HFFc6 (cell line): ENCODE measurements around the gene C12orf56. TPM values are rescaled to one million over a fixed set of nuclear protein-coding genes. Genes with fewer than 3 reads are reported as not detected.
A peak's percentile ranks its signal among the peaks of the same experiment; 100 is the strongest.

Experiments
- DNase-seq: peaks from one replicate; pipeline ENCODE4 v3.0.0-alpha.2; 2018
- H3K27ac Mint-ChIP-seq: 2 replicates; pipeline ENCODE4 v1.8.0; 2020; ENCODE audit warnings: mild to moderate bottlenecking, mixed read lengths
- H3K27me3 Mint-ChIP-seq: 2 replicates; pipeline ENCODE4 v1.8.0; 2021; ENCODE audit warnings: mild to moderate bottlenecking, moderate library complexity, mixed read lengths; ENCODE audit not compliant: insufficient read depth
- H3K36me3 Mint-ChIP-seq: 2 replicates; pipeline ENCODE4 v1.8.0; 2021; ENCODE audit warnings: low read depth, mixed read lengths
- H3K4me1 Mint-ChIP-seq: 2 replicates; pipeline ENCODE4 v1.8.0; 2020; ENCODE audit warnings: low read depth, mixed read lengths
- H3K4me3 Mint-ChIP-seq: 2 replicates; pipeline ENCODE4 v1.8.0; 2020; ENCODE audit warnings: mild to moderate bottlenecking, moderate library complexity, mixed read lengths
- H3K9me3 Mint-ChIP-seq: 2 replicates; pipeline ENCODE4 v1.8.0; 2020; ENCODE audit warnings: mild to moderate bottlenecking, mixed read lengths
- total RNA-seq, 6 experiments: library from RNA; stranded (reverse); fragmentation: NEBNext Ultra II Directional; extraction: Animal tissue kit (Norgen Biotek cat#: 25700); gene quantifications; 2 replicates in 1 of 6; 3 replicates in 5 of 6; pipeline ENCODE4 v1.2.3, GENCODE V29; 2021
- TF ChIP-seq, protein P1 (sequence below): fragments of 200-600 bp; sonication (generic); IDR thresholded peaks from 2 replicates; pipeline ENCODE4 v1.5.0; 2021; ENCODE audit warnings: antibody characterized with exemption, mild to moderate bottlenecking

C12orf56 gene
- total RNA-seq, 6 experiments from 2014 or later = not detected

GRCh38 chr12:64428956-64429355 lies 38.4 kb upstream of the C12orf56 start:
- Mint-ChIP-seq H3K9me3 (no peaks in the 10 kb centered on the region), H3K4me3 (no peak overlapping the region), H3K4me1 (peaks cover 23% of the 10 kb centered on the region), H3K36me3 (peaks cover 69% of the 10 kb centered on the region), H3K27ac (no peak overlapping the region), H3K27me3 (peaks cover 1% of the 10 kb centered on the region; the same call in 1 of the 2 replicates)
- no peak for DNase-seq
- TF ChIP-seq, protein P1, sequence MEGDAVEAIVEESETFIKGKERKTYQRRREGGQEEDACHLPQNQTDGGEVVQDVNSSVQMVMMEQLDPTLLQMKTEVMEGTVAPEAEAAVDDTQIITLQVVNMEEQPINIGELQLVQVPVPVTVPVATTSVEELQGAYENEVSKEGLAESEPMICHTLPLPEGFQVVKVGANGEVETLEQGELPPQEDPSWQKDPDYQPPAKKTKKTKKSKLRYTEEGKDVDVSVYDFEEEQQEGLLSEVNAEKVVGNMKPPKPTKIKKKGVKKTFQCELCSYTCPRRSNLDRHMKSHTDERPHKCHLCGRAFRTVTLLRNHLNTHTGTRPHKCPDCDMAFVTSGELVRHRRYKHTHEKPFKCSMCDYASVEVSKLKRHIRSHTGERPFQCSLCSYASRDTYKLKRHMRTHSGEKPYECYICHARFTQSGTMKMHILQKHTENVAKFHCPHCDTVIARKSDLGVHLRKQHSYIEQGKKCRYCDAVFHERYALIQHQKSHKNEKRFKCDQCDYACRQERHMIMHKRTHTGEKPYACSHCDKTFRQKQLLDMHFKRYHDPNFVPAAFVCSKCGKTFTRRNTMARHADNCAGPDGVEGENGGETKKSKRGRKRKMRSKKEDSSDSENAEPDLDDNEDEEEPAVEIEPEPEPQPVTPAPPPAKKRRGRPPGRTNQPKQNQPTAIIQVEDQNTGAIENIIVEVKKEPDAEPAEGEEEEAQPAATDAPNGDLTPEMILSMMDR = no peak

- H3K27ac Mint-ChIP-seq = no peak overlapping the region
- no peaks in the 10 kb centered on the region for H3K9me3 Mint-ChIP-seq
- DNase-seq = no peak
- no peak overlapping the region for H3K4me3 Mint-ChIP-seq
- H3K36me3 Mint-ChIP-seq = peaks cover 66% of the 10 kb centered on the region
- H3K27me3 Mint-ChIP-seq = peaks cover 1% of the 10 kb centered on the region; the same call in 1 of the 2 replicates
- peaks cover 23% of the 10 kb centered on the region for H3K4me1 Mint-ChIP-seq
- TF ChIP-seq, protein P1 = no peak
Observed at GRCh38 chr12:64427988-64428387, 37.4 kb upstream of the C12orf56 start.

GRCh38 chr12:64419696-64420095 lies 29.1 kb upstream of the C12orf56 start:
- Mint-ChIP-seq H3K4me3 (no peak overlapping the region), H3K4me1 (no peaks in the 10 kb centered on the region), H3K36me3 (peaks cover 25% of the 10 kb centered on the region), H3K9me3 (no peaks in the 10 kb centered on the region), H3K27me3 (no peaks in the 10 kb centered on the region), H3K27ac (no peak overlapping the region)
- no peak for DNase-seq
- TF ChIP-seq, protein P1 = no peak

DNA sequence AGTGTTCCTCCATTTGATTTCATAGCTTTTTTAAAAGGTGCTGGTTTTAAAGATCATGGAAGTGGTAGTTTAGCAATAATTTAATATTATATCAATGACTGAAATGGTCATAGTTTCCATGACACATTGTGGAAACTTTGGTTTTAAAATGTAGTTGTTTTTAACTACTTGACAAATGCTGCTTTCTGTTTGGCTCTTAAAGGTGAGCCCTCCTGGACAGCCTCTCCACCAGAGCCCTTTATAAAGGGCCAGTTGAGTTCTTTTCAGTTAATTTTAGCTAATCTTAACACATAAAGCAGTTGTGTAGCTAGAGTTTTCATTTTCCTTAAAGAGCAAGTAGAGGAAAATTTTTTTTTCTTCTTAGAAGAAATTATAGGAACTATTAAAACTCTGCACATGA lies 27.7 kb upstream of the C12orf56 start:
- Mint-ChIP-seq H3K27ac (no peak overlapping the region), H3K4me3 (no peak overlapping the region), H3K36me3 (peaks cover 17% of the 10 kb centered on the region), H3K27me3 (no peaks in the 10 kb centered on the region), H3K4me1 (no peaks in the 10 kb centered on the region), H3K9me3 (no peaks in the 10 kb centered on the region)
- no peak for DNase-seq
- TF ChIP-seq, protein P1 = no peak

DNA sequence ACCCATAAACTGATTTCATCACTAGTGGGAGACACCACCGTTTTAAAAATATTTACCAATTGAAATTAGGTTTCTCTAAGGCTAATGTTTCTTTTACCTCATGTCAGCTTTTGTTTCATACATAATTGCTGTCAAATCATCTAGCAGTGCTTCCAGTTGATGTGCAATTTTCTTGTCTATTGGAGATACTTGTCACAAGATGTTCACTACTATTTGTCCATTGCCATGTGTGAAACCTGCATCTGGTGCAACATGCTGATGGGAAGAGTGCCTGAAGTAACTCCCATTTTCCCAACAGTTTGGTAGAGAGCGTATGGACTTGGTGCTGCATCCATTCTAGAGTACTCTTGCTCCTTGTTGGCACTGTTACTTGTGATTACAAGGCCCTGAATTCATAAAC lies 23.3 kb upstream of the C12orf56 start:
- TF ChIP-seq, protein P1 = no peak
- no peak overlapping the region for H3K27ac Mint-ChIP-seq
- no peak for DNase-seq
- H3K4me3 Mint-ChIP-seq = no peak overlapping the region
- peaks cover 23% of the 10 kb centered on the region for H3K36me3 Mint-ChIP-seq
- peaks cover 16% of the 10 kb centered on the region for H3K4me1 Mint-ChIP-seq
- no peaks in the 10 kb centered on the region for H3K27me3 Mint-ChIP-seq
- H3K9me3 Mint-ChIP-seq = no peaks in the 10 kb centered on the region

- Mint-ChIP-seq H3K9me3 (no peaks in the 10 kb centered on the region), H3K27ac (peak overlapping the region; percentile 19; the same call in 1 of the 2 replicates), H3K4me1 (peaks cover 27% of the 10 kb centered on the region), H3K4me3 (no peak overlapping the region), H3K27me3 (no peaks in the 10 kb centered on the region), H3K36me3 (peaks cover 23% of the 10 kb centered on the region)
- TF ChIP-seq, protein P1 = no peak
- DNase-seq = no peak
Observed at GRCh38 chr12:64412459-64412858, 21.9 kb upstream of the C12orf56 start.
